Endometrial microvascular endothelial cells (primary cell): ENCODE data around the gene GRIK3. TPM values are rescaled to one million over a fixed set of nuclear protein-coding genes. Genes with fewer than 3 reads are reported as not detected.

Experiments used
- in situ Hi-C: cut with HindIII; loops from 2 replicates; pipeline ENCODE4 v1.10.0; 2017; ENCODE audit warnings: low sequenced_read_pairs, low pct_unique_long_range_greater_than_20kb; ENCODE audit errors: inconsistent ontology term
- total RNA-seq: library from RNA; depleted of rRNA; stranded (reverse); fragments of >200 nt; gene quantifications from one replicate; pipeline ENCODE4 v1.2.3, GENCODE V29; 2015; ENCODE audit errors: inconsistent ontology term

GRIK3 gene
- total RNA-seq, 1 donor from 2014 or later = not detected

GRCh38 chr1:36956570-36956969 lies 77.7 kb downstream of the GRIK3 start:
- in situ Hi-C loops = no loop called here

GRCh38 chr1:36955016-36955415 lies 79.3 kb downstream of the GRIK3 start:
- in situ Hi-C loops = no loop called here

DNA sequence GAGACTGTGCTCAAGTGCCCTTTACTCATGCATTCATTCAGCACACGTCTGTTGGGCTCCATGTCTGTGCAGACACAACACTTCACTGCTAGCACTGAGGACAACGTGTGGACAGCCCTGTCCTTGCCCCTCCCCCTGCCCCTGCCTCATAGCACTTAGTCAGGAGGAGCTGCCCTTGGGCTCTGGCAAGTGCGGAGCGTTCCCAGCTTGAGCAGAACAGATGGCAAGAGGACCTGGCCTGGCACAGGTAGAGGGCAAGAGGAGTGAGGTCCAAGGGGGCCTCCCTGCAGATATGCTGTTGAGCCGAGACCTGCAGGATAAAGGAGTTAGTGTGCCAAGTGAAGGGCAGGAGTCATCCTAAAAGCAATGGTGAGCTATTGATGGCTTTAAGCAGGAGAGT lies 81.3 kb downstream of the GRIK3 start:
- in situ Hi-C loops = no loop called here

DNA sequence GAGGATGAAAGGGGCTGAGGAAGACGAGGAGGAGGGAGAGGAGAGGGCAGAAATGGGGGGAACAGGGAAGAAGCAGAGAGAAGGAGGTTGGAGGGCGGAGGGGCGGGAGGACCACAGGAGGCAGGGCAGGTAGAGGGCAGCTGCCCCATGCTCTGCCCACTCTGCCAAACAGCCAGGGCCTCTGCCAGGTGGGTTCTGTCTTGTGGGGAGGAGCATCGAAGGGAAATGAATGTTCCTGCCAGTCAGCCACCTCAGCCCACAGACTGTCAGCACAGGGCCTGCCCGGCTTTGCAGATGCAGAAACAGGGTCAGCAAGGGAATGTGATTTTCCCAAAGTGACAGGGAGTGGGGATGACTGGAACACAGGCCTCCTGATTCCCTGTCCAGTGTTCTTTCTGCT lies 82.6 kb downstream of the GRIK3 start:
- in situ Hi-C loops = no loop called here

GRCh38 chr1:36951292-36951750 lies 83.0 kb downstream of the GRIK3 start:
- in situ Hi-C loops = no loop called here

- in situ Hi-C loops = no loop called here
Observed at GRCh38 chr1:36950604-36951291, 83.6 kb downstream of the GRIK3 start.

- in situ Hi-C loops = no loop called here
Observed at GRCh38 chr1:36948606-36949005, 85.7 kb downstream of the GRIK3 start.

DNA sequence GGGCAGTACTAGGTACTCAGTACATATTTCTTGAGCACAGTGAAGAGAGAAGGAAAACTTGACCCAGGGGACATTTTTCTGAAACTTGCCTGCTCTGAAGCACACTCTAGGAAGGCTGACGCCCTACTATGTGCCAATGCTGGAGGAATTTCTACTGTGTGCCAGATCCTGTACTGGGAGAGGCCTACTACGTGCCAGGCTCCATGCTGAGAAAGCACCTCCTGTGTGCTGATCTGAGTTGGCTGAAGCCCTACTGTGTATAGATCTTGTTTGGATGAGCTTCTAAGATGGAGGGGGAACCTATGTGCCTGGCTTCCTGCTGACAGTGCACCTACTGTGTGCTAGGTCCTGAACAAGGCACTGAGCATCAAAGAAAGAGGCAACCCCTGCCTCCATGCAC lies 86.2 kb downstream of the GRIK3 start:
- in situ Hi-C loops = no loop called here

DNA sequence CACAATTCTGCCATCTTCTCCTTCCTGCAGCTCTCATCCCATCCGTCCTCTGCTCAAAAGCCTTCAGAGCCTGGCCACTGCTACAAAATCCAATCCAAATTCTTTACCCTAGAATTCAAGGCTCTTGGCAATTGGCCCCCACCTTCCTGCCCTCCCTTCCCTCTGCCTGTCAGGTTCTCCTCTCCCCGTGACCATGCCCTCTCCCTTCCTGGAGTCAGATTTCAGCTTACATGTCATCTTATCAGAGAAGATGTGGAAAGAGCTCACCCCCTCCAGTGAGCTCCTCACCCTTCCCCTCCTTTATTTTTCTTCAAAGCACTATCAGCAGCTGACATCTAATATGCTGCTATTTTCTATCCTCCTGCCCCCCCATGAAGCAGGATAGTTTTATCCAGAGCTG lies 86.9 kb downstream of the GRIK3 start:
- in situ Hi-C loops = no loop called here

GRCh38 chr1:36944883-36945282 lies 89.4 kb downstream of the GRIK3 start:
- in situ Hi-C loops = no loop called here

DNA sequence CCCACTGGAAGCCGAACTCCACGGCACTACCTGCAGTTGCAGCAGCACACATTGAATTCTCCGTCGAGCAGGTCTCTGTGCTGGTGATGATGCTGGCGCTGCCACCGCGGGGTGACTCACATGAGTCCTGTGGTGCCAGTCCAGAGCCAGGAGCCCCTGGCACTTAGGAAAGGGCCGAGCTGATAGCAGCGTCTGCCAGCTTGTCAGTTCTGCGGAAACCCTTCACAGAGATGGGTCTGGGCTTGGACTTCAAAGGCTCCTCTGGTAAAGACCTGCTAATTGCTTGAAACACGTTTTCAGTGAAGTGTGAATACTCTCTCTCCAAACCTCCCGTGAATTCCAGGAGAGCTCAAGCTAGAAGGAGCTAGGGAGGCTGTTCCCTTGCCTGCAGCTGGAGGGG lies 92.2 kb downstream of the GRIK3 start:
- in situ Hi-C loops = no loop called here

DNA sequence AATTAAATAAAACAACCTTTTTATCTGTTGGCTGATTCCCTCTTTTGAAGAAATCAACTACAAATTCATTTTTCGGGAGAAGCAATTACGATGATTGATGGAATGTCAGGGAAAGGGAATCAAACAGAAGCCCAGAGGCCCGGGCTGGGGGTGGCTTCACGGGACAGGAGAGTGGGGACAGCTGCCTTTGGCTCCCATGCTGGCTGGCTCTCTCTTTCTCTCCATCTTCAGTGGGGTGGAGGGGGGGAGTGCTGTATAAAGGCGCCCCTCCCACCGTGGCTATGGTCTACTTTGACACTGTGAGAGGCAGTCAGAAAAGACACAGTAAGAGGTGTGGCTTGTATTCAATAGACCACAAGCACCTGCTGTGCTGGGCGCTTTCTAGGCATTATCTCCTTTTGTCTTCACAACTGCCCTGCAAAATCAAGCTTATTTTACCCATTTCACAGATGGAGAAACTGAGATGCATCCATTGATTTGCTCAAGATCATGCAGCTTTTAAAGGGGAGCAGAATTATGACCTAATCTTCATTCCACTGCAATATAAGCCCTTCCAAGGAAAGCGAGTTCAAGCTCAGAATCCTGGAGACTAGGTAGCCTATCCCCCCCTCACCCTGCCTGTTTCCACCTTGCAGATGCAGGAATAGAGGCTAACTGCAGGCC lies 92.9 kb downstream of the GRIK3 start:
- in situ Hi-C loops = no loop called here

GRCh38 chr1:36938819-36939218 lies 95.5 kb downstream of the GRIK3 start:
- in situ Hi-C loops = no loop called here

- in situ Hi-C loops = no loop called here
Observed at GRCh38 chr1:36937371-36937770, 96.9 kb downstream of the GRIK3 start.

- in situ Hi-C loops = no loop called here
Observed at GRCh38 chr1:36934061-36934460, 100.3 kb downstream of the GRIK3 start.

DNA sequence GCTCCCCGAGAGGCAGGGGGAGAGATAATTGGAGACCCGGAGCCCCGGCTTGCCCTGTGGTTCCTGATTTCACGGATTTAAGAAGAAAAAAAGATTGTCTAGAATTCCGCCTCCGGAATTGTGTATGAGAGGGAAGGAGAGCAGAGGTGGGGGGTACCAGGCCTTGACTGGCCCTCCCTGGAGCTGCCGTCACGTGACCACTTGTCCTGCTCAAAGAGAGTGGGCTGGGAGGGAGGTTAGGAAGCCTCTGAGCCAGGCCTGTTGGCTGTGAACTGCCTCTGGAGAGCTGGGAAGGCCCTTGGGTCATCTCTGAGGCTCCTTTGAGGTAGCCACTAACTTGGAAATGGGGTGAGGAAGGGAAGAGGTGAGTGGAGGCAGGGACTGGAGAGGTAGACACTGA lies 106.5 kb downstream of the GRIK3 start:
- in situ Hi-C loops = no loop called here

DNA sequence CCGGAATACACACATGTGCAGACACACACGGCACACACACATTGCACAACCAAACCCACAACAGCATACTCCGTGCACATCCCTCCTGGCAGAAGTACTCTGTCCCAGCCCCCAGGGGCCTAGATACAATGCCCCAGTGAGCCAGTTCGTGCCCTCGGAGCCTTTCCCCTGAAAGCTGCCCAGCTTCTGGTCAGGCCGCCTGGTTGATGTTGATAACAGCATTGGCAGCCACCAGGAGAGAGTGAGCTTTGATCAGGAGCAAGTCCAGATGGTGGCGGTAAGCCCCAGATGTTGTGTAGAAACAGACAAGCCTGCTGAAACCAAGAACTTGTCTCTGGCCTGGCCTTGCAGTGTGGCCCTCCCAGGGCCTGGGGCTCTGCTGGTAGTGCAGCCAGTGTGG lies 109.1 kb downstream of the GRIK3 start:
- in situ Hi-C loops = no loop called here

DNA sequence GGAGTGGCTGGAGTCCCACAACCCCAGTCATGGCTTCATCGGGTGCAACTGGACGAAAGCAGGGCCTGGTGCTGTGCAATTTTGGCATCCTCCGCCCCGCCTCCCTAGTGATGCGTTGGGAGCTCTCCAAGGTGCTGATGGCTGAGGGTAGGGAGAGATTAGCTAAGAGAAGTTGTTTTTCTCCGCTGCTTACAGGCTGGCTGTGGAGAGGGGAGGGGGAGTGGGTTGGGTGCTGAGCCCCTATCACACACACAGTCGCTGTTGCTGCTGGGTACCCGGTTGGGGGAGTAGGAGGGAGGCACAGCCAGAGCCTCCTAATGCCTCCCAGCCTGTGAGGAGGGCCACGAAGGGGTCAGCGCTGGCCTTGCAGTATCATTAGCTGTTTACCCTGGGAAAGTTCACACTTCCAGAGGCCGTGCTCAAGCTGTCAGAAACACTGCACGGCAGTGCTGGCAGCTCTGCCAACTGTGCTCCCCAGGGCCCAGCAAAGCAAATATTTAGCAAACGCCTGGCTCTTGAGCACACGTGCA lies 110.0 kb downstream of the GRIK3 start:
- in situ Hi-C loops = no loop called here

DNA sequence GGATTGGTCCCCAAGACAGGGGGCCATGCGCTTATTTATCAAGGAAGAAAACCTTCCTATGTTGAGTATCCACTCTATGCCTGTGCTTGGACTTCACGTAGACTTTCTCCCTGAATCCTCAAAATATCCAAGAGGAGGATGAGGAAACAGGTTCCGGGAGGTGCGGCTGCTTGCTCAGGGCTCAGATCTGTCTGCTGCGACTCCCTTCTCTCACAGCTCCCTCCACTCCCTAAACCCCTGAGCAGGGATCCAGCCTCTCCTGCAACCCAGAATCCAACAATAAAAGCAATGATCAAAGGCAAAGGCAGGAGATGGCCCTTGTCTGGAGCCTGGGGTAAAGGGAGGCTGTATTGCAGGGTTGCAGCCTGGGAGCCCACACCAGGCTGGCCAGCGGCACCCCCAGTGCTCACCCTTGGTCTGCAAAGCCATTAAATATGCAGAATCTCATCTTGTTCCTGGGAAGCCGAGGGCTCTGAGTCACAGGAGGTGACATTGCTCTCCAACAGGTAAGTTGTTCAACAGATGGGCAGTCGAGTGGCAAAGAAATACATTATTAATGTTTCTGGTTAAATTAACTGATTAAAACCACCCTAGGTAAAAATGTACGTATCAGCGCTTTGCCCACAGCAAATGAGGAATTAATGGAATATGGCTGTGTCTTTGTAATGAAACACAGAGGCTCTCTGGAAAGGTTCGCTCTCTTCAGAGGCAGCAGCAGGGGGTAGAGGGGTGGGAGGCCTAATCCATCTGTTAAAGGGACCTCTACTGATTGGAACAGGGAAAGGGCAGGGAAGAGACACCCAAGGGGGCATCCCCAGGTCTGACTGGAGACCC lies 111.5 kb downstream of the GRIK3 start:
- in situ Hi-C loops = no loop called here

DNA sequence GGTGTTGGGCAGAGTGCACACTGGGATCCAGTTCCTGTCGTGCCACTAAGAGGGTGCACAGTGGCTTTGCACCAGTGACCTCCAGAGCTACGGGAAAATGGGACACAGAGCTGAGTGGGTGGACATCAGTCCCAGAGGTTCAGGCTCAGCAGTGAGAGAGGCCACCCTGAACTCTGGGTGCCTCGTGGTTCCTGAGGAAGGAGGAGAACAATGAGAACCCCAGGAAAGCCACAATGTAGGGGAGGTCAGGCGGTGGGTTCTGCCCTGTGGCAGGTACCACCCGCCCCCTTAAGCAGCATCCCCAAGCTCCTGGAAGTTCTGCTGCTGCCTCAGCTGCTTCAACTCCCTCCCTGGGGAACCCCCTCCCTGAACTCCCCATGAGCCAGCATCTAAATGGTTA lies 112.2 kb downstream of the GRIK3 start:
- in situ Hi-C loops = no loop called here
